ENCODE data around the gene PNPLA7.
"Not testable (repeated sequence)": the region's sequence is repeated elsewhere in the genome, so short reads cannot be mapped to it uniquely, and the experiment has no call there.

GRCh38 chr9:137511126-137511525 is 39.1 kb downstream of the PNPLA7 start:
- TF ChIP-seq BCL11A (tag by site-specific recombination; IDR thresholded peaks at IDR 0.05; ENCODE audit: low read depth); TCF7L2 (IDR thresholded peaks at IDR 0.05; ENCODE audit: borderline replicate concordance, low read depth, low read length); ZNF837 (tag by site-specific recombination; IDR thresholded peaks at IDR 0.05); ZNF148 (tag by site-specific recombination; IDR thresholded peaks at IDR 0.05; ENCODE audit: borderline replicate concordance); ZNF426 (tag by site-specific recombination; IDR thresholded peaks at IDR 0.05); CTCF (tag by site-specific recombination; IDR thresholded peaks at IDR 0.05): not testable (repeated sequence)

Data from HEK293 (cell line).